ENCODE data around the gene C1QTNF6. TPM values are rescaled to one million over a fixed set of nuclear protein-coding genes. Genes with fewer than 3 reads are reported as not detected.

C1QTNF6 gene
- total and polyA plus RNA-seq, 2 experiments from 2014 or later, result 1.7 to 2.3 TPM

- Histone ChIP-seq H3K9me2 (ENCODE audit: insufficient read depth) (no peaks in the 10 kb centered on the region), H2AFZ (no peak overlapping the region), H3F3A (replicated peaks; ENCODE audit: low read depth) (no peaks in the 10 kb centered on the region), H4K20me1 (replicated peaks; ENCODE audit: insufficient read depth) (no peaks in the 10 kb centered on the region), H3K4me3 (no peak overlapping the region), H3K4me1 (ENCODE audit: insufficient read depth) (no peaks in the 10 kb centered on the region), H3K27ac (ENCODE audit: low read depth) (no peak overlapping the region), H3K4me2 (no peak overlapping the region), H3K36me3 (ENCODE audit: insufficient read depth) (no peaks in the 10 kb centered on the region), H3K27me3 (ENCODE audit: insufficient read depth) (no peaks in the 10 kb centered on the region), H3K79me2 (replicated peaks; ENCODE audit: insufficient read depth) (no peaks in the 10 kb centered on the region)
- Mint-ChIP-seq H3K9me3 (no peaks in the 10 kb centered on the region), H3K4me1 (no peaks in the 10 kb centered on the region; the same call in 2 of the 3 replicates), H3K36me3 (ENCODE audit: low read depth) (no peaks in the 10 kb centered on the region; the same call in 2 of the 3 replicates), H3K4me3 (no peak overlapping the region), H3K27ac (no peak overlapping the region), H3K27me3 (ENCODE audit: insufficient read depth, low read depth, poor library complexity) (peaks cover 14% of the 10 kb centered on the region)
- no peak for DNase-seq (ENCODE audit: low spot score)
- TF ChIP-seq EZH2phosphoT487 (IDR thresholded peaks at IDR 0.05; ENCODE audit: unreplicated experiment), result no peak
- TF ChIP-seq NANOG (IDR thresholded peaks at IDR 0.05; ENCODE audit: borderline replicate concordance), result no peak
- no peak for TF ChIP-seq CREB1 (CRISPR knock-in tag; IDR thresholded peaks at IDR 0.05; ENCODE audit: low read depth)
- TF ChIP-seq STAT1 (IDR thresholded peaks at IDR 0.05; ENCODE audit: unreplicated experiment), result no peak
- TF ChIP-seq CTCF (conservative IDR thresholded peaks at IDR 0.05; ENCODE audit: low read depth in 2 of 2), result 0 out of 4 replicates have a peak, but pooled peaks of 1 of the 2 experiments have one; percentile 7
- TF ChIP-seq POLR2AphosphoS5 (IDR thresholded peaks at IDR 0.05; ENCODE audit: low read depth), result no peak
- TF ChIP-seq ZNF462 (CRISPR knock-in tag; IDR thresholded peaks at IDR 0.05), result no peak
- ATAC-seq, result peak; percentile 44; the same call in 2 of the 3 replicates
Measured at GRCh38 chr22:37139762-37140161, 48.3 kb downstream of the C1QTNF6 start.
